ENCODE results near the gene RAPGEF5.

Gene RAPGEF5

DNA sequence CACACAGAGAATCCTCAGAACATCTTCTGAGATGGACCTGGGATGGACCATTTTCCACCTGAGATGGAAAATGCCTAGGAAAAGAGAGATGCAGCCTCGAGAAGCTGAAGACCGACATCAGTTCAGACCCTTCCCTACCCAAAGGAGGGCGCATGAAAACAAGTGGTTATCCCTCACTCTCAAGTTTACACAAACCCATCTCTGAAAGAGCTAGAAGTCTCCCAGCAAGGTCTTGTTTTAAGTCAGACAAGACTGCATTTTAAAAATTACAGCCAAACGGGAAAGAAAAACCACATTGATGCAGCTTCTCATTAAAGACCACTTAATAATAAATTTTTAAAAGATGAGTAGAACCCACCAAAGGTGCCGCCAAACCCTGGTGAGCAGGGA is 1.3 kb downstream of the RAPGEF5 start:
- DNase-seq (ENCODE audit: low read depth, low spot score) = no peak
- no peak overlapping the region; the same call in 1 of the 2 replicates for H3K4me3 ChIP-seq (ENCODE audit: low read length)

DNA sequence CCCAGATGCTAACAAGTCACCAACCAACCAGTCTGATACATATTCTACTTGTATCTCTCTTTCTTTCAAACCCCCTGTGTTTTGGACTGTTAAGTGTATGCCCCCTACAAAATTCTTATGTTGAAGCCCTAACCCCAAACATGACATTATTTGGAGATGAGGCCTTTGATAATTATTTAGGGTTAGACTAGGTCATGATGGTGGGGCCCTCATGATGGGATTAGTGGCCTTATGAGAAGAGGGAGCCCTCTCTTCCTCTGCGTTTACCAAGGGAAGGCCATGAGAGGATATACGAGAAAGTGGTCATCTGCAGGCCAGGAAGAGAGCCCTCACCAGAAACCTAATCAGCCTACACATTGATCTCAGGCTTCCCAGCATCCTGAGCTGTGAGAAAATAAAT is 2.5 kb downstream of the RAPGEF5 start:
- H3K4me3 ChIP-seq (ENCODE audit: low read length) = no peak overlapping the region
- no peak for DNase-seq (ENCODE audit: low read depth, low spot score)

DNA sequence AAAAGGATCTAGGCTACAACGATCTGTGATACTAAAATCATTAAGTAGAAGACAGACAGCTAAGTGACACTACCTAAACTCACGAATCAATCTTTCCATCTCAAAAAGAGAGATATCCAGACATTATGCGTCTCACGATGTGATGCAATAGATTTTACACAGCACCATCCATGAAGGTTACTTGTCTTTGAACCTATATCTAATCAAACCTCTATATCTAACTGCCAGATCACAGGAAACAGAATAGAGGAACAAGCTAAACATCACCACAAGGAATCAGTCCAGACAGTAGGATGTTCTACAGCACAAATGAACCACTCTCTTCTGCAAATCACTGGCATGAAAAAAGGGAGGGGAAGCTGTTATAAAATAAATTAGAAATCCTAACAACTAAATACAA is 4.1 kb downstream of the RAPGEF5 start:
- no peak overlapping the region for H3K4me3 ChIP-seq (ENCODE audit: low read length)
- no peak for DNase-seq (ENCODE audit: low read depth, low spot score)

DNA sequence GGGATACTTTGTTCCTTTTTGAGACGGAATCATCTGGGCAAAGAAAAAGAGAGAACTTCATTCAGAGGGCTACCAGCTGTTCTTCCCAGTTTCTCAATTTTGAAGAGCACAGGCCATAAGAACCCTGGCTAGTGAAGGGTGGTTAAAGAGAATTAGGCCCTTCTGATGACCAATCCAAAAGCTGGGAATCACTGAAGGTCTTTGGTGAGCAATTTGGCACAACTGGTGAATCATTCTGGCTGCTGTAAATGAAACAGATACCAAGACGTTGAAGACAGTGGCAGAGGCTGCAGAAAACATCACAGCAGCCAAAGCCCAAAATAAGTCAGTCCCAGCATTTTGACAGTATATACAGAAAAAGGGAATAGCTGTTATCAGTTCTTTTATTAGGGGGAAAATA is 5.1 kb downstream of the RAPGEF5 start:
- DNase-seq (ENCODE audit: low read depth, low spot score) = no peak
- H3K4me3 ChIP-seq (ENCODE audit: low read length) = no peak overlapping the region

DNA sequence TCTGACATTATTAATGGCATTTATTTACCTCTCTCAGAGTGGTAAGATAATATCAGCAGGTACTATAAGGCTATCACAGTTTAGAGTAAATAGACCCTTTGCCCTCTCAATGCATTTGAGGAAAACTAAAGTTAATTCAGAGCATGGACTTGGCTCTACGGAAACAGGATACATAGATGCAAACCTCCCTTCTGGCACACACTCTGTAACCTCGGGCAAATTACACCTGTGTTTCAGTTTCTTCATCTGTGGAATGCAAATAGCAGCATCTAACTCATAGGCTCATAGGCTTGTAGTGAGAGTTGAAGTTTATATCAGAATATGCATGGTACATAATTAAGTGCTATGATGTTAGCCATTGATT is 5.6 kb downstream of the RAPGEF5 start:
- DNase-seq (ENCODE audit: low read depth, low spot score) = no peak
- no peak overlapping the region for H3K4me3 ChIP-seq (ENCODE audit: low read length)

DNA sequence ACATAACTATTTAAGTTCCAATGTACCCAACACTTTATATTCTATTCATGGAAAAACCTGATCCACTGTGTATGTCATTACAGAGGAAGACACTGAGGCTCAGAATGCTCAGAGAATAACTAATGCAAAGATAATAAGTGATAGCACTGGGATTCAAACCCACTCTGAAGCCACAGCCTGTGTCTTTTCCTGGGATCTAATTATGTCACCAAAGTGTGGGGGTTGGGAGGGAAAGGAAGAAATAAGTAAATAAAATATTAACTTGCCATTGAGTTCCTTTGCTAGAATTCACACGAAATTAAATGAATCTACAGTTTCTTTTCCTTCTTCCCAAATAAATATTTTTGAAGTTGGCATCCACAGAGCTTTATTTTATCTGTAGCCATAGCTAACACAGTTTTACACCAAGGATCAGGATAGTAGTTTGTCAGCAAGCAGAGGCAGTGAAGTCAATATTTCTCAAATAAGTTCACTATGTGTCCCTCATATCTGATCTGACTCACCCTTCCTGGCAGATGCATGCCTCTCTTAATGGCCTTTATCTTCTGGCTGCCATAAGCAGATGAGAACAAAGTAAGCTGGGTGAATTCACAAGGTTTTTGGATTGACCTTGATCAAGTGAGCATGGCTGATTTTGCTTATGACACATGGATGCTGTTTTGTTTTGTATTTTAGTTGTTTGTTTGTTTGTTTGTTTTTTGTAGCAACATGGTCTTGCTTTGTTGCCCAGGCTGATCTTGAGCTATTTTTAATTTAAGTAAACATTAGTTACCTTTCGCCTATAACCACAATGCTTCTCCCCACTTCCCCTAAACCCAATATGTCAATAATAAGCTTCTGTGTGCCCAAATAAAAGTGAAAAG is 6.3 kb downstream of the RAPGEF5 start:
- H3K4me3 ChIP-seq (ENCODE audit: low read length) = no peak overlapping the region
- DNase-seq (ENCODE audit: low read depth, low spot score) = no peak

DNA sequence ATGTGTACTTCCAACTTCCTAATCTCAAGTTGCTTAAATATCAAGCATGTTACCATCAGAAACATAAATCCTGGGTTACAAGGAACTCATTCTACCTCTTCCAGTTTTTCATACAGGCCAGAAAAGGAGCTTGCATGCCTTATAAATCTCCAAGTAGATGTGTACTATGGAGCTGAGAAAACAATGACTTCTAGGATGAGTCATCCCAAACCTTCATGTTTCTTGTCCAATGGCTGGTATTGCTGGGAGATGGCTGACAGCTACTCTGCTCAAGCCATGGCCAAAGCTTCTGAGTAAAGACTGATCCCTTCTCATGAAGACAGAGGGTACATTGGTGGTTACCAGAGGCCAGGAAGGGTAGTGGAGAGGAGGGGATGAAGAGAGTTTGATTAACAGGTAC is 8.6 kb downstream of the RAPGEF5 start:
- no peak overlapping the region for H3K4me3 ChIP-seq (ENCODE audit: low read length)
- no peak for DNase-seq (ENCODE audit: low read depth, low spot score)

DNA sequence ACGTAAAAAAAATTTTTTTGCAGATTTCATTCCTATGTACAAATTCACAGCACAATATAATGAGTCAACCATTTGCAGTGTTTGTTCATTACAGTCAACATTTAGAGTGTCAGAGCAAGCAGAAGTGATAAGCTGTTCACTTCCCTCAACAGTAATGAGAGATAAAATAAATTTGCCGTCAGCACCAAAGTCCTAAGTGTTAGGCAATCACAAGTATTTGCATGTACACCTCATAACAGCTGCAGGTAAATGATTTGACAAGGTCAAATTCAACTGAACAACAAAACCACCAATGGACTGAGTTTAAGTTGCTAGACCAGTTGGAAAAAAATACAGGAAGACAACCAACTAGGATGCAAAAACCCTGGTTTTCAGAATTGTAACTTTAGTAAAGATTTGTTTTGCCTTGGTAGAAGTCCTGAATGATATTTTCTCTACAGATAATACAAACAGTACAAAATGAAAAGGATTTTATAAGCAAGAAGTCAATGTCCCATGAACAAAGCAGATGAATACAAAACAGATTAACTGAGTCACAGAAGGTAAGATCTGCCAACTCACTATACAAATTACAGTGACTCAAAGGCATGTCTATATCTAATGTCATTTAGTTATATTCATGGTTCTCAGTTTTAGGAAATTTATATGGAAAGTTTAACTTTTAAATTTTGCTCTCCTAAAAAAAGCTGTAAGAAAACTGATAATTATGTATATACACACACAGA is 10.4 kb downstream of the RAPGEF5 start:
- no peak for DNase-seq (ENCODE audit: low read depth, low spot score)
- no peak overlapping the region for H3K4me3 ChIP-seq (ENCODE audit: low read length)

DNA sequence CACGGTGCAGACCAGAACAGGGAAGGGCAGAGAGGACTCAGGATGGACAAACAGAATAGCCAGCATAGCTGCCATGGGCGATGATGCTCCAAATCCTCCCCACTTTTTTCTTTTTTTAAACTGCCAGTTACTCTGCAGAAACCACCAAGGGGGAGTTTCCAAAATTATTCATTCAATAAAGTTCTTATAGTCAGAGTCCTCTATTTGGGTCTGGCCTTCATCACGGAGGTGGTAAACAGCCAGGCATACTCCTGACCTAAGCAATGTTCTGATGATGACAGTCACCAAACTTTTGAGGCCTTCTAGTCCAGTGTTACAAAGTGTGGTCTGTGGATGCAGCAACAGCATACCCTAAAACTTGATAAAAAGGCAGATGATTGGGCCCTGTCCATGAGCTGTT is 12.3 kb downstream of the RAPGEF5 start:
- no peak for DNase-seq (ENCODE audit: low read depth, low spot score)
- no peak overlapping the region for H3K4me3 ChIP-seq (ENCODE audit: low read length)

DNA sequence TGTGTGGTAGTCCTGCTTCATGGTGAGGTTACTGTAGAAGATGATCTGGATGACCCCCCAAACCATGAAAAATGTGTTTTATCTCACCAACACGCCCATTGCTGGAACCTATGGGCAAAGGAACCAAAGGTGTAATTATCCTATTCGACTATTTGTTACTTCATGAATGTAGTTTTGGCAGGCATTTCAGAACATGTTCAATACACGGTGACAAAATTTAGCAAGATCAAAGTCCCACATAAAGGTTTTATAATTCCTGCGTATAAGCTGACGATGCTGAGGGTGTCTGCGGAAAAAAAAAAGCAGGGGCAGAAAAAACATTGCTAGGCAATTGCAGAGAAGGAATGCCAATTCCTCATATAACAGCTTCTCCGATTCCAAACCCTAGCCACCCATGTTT is 13.3 kb downstream of the RAPGEF5 start:
- no peak overlapping the region for H3K4me3 ChIP-seq (ENCODE audit: low read length)
- DNase-seq (ENCODE audit: low read depth, low spot score) = no peak

DNA sequence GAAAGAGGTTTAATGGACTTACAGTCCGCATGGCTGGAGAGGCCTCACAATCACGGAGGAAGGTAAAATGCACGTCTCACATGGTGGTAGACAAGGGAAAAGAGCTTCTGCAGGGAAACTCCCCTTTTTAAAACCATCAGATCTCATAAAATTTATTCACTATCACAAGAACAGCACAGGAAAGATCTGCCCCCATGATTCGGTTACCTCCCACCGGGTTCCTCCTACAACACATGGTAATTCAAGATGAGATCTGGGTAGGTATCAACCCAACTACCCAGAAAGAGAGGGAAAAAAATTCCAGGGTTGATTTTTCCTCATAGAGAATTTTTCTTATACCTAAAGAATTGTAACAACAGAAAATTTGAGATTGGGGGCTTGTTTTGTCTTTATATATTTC is 13.9 kb downstream of the RAPGEF5 start:
- H3K4me3 ChIP-seq (ENCODE audit: low read length) = no peak overlapping the region
- DNase-seq (ENCODE audit: low read depth, low spot score) = no peak

DNA sequence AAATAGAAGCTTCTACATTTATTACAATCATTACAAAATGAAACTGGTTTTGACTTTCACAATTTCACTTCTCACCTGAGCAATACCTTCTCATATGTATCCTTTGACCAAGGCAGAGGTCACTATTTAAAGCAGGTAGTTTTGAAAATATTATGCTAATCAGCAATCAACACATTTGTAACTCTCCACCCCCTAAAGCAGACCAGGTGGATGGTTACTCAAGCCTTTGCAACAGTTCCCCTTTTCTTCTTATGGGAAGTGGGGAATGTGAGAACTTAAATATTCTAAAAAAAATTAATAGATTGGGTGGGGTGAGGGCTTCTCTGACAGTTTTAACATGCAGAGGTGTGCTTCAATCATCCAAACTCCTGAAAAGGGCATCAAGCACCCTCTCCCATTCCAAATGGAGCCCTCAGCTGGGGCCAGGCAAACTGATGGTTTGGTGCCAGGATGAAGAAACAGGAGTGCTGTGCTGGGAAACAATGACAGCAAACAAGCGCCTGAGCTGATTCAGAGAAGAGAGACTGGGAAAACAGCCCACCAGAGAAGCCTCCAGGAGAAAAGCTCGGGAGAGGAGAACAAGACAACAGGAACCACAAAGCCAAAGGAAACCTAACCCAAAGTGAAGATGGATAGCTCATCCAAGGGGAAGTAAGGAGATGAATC is 17.1 kb downstream of the RAPGEF5 start:
- DNase-seq (ENCODE audit: low read depth, low spot score) = no peak
- H3K4me3 ChIP-seq (ENCODE audit: low read length) = no peak overlapping the region

DNA sequence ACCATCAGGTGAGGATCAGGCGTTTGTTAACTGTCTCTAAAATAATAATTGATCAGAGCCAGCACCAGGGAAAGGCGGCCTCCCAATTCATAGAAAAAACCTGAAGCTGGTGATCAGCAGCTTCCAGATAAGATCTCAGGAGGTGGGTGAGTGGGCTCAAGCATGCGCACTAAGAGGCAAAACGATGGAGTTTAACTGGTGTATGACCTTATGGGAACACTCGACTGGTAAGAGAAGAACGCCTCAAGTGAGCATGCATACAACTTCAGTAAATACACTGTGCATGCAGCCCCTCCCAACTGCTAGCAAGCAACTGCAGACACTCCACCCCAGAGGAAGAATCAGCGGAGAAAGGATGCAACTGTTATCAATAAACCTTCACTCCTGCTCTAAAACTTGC is 18.1 kb downstream of the RAPGEF5 start:
- no peak for DNase-seq (ENCODE audit: low read depth, low spot score)
- H3K4me3 ChIP-seq (ENCODE audit: low read length) = no peak overlapping the region

DNA sequence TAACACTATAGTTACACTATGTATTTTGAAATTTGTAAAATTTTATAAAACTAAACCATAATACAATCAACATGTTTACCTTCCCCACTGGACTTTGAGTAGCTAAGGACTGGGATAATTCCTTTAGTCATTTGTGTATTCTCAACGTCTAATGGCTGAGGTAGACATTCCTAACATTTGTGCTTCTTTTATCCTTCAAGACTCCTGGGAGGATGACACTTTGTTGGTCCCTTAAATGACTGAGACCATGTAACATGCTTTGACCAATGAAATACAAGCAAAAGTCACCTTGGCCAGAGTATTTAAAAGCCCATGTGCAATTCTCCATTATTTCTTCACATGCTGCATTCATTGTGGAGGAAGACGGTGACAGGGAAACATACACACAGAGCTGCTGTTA is 18.5 kb downstream of the RAPGEF5 start:
- DNase-seq (ENCODE audit: low read depth, low spot score) = no peak
- H3K4me3 ChIP-seq (ENCODE audit: low read length) = no peak overlapping the region

DNA sequence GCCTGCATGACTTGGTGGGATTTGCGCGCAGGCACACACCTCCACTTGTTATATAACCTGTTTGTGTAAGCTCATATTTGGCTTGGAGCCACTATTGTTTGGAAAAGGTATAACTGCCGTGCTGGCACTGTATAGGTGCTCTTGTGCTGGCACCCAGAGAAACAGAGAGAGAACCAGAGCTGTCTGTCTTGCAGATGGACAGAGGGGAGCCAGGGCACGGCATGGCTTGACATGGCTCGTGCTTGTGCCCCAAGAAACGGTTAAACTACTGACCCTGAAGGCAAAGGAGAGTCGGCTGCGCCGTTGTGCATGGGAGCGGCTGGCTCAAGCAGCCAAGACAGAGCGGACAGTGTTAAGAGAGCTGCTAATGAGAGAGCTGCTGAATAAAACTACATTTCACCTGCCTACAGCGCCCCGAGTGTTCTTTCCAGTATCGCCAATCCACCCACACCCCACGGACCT is 23.2 kb downstream of the RAPGEF5 start:
- DNase-seq (ENCODE audit: low read depth, low spot score) = no peak
- H3K4me3 ChIP-seq (ENCODE audit: low read length) = no peak overlapping the region

DNA sequence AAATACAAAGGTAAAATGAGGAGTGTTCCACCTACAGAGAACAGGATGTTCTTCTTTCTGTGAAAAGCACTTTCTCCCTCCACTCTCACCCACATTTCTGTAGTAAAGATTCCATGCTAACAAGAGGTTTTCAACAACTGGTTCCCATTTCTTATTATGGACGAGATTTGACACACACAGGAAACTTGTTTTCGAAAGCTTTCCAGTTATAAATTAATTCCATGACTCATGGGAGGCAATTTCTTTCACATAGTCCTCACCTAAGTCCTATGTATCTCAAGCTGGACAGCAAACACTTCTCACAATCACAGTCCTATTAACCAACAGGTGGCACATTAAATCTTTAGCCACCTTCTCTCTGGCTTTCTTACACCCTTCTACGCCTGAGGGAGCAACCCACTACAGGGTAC is 24.5 kb downstream of the RAPGEF5 start:
- H3K4me3 ChIP-seq (ENCODE audit: low read length) = no peak overlapping the region
- no peak for DNase-seq (ENCODE audit: low read depth, low spot score)

DNA sequence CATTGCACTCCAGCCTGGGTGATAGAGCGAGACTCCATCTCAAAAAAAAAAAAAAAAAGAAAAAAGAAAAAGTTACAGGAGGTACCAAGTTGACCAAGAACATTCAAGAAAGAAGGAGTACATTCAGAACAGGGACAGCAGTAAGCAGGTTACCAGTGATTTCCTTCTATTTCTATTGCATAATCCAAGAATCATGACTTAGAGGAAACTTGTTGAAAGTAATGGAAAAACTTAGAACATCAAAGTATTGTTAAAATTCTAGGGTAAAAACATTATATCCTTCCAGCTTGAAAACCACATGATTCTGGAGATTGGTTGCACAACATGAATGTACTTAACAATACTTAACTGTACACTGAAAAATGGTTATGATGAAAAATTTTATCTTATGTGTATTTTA is 25.2 kb downstream of the RAPGEF5 start:
- H3K4me3 ChIP-seq (ENCODE audit: low read length) = no peak overlapping the region
- DNase-seq (ENCODE audit: low read depth, low spot score) = no peak

DNA sequence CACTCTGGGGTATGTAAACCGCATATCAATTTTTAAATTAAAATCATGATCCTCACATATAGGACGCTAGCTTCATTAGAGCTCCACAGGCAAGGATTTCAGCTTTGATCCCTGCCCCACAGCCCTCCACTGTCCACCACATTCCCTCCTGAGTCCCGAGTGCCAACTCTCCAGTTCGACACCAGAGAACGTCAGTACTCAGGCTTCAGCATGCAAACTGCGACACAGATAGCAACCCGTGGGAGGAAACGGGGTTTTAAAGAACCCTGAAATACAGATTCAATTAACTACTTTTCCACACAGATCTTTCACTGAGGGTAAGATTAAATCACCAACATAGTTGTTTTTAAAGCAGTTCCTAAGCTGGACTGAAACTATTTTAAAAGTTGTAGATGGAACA is 26.1 kb downstream of the RAPGEF5 start:
- H3K4me3 ChIP-seq (ENCODE audit: low read length) = no peak overlapping the region
- DNase-seq (ENCODE audit: low read depth, low spot score) = no peak

DNA sequence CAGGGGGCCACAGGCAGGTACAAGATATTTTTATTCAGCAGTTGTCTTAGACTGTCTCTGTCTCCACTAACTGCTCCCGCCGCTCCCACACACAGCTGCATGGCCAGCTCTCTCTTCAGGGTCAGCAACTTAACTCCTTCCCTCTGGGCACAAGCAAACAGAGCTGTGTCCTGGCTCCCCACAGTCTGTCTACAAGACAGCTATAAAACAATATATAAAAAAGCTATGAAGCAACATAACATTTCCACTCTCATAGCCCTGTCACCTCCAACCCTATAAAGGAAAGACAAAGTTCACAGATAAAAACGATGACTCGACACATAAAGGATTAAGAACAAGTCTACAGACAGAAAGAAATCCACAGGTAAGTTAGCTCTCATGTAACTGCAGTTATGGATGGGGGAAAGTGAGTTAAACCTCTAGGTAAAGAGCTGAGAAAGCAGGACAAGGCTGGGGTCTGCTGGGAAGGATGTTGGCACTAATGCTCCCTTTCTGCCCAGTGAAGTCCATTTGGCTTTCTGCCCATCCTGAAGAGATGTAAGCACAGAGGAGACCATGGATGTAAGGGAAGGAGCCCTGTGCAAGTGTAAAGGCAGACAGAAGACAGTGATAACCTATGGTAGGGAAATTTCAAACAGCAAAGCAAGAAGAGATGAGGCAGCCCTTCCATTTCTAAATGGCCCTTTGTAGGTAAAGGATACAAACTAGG is 27.0 kb downstream of the RAPGEF5 start:
- DNase-seq (ENCODE audit: low read depth, low spot score) = no peak
- H3K4me3 ChIP-seq (ENCODE audit: low read length) = no peak overlapping the region

DNA sequence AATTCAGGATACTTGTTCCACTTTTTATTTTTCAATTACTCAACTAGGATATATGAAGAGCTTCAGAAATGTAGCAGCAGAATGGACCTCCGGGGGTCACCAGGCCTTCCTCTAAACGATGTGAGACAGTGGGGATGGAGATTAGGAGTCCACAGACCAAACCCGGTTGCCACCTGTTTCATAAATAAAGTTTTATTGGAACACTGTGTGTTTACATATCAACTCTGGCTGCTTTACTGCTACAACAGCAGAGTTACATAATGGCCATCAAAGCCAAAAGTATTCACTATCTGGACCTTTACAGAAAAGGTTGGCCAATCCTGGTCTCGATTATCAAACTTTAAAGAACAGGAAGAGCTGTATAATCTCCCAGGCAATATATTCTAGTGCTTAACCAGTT is 30.8 kb downstream of the RAPGEF5 start:
- H3K4me3 ChIP-seq (ENCODE audit: low read length) = no peak overlapping the region

More for the DNA sequence above, 30.8 kb downstream of the RAPGEF5 start:
- DNase-seq (ENCODE audit: low read depth, low spot score) = no peak
